Astrocyte of the spinal cord (primary cell): ENCODE measurements around the gene FGD3.

ENCODE experiments used
- DNase-seq: peaks from one replicate; pipeline ENCODE4 v3.0.0; 2011; ENCODE audit warnings: low read depth, low spot score
- H3K4me3 ChIP-seq: 2 replicates; pipeline ENCODE4 v1.5.1; 2011; ENCODE audit warnings: low read depth, mild to moderate bottlenecking, low read length, moderate library complexity
- in situ Hi-C: cut with HindIII; loops from 2 replicates; pipeline ENCODE4 v1.10.0; 2017; ENCODE audit warnings: low sequenced_read_pairs
- TF ChIP-seq, protein P1 (sequence below): IDR thresholded peaks from 2 replicates; pipeline ENCODE4 v1.5.1; 2012; ENCODE audit warnings: low read depth, mild to moderate bottlenecking, low read length, inconsistent platforms

Gene FGD3

DNA sequence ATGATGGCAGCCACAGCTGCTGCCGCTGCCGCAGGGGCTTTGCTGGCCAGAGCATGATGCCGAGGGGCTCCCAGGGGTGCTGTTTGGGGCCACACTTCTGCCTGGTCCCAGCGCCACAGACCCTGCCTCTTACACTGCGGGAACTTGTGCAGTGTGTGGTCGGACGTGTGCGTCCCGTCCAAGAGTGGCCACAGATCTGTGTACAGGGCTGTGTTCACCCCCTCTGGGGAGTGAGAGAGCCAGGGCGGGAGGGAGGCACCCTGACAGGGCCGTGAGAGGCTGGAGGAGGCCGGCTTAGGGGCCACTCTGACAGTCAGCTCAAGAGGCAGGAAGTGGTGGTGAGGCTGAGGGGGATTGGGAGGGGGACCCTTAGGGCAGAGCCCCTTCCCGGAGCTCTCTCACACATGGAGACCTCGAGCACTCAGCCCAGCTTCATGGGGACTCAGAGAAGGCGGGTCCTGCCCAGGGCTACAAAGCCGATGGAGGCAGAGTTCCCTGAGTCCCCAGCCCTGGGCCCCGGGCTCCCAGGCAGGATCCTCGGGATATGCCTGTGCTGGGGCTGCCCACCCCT is 135.6 kb downstream of the FGD3 start:
- in situ Hi-C loops = no loop called here
- H3K4me3 ChIP-seq = no peak overlapping the region
- TF ChIP-seq, protein P1, sequence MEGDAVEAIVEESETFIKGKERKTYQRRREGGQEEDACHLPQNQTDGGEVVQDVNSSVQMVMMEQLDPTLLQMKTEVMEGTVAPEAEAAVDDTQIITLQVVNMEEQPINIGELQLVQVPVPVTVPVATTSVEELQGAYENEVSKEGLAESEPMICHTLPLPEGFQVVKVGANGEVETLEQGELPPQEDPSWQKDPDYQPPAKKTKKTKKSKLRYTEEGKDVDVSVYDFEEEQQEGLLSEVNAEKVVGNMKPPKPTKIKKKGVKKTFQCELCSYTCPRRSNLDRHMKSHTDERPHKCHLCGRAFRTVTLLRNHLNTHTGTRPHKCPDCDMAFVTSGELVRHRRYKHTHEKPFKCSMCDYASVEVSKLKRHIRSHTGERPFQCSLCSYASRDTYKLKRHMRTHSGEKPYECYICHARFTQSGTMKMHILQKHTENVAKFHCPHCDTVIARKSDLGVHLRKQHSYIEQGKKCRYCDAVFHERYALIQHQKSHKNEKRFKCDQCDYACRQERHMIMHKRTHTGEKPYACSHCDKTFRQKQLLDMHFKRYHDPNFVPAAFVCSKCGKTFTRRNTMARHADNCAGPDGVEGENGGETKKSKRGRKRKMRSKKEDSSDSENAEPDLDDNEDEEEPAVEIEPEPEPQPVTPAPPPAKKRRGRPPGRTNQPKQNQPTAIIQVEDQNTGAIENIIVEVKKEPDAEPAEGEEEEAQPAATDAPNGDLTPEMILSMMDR = no peak
- no peak for DNase-seq

DNA sequence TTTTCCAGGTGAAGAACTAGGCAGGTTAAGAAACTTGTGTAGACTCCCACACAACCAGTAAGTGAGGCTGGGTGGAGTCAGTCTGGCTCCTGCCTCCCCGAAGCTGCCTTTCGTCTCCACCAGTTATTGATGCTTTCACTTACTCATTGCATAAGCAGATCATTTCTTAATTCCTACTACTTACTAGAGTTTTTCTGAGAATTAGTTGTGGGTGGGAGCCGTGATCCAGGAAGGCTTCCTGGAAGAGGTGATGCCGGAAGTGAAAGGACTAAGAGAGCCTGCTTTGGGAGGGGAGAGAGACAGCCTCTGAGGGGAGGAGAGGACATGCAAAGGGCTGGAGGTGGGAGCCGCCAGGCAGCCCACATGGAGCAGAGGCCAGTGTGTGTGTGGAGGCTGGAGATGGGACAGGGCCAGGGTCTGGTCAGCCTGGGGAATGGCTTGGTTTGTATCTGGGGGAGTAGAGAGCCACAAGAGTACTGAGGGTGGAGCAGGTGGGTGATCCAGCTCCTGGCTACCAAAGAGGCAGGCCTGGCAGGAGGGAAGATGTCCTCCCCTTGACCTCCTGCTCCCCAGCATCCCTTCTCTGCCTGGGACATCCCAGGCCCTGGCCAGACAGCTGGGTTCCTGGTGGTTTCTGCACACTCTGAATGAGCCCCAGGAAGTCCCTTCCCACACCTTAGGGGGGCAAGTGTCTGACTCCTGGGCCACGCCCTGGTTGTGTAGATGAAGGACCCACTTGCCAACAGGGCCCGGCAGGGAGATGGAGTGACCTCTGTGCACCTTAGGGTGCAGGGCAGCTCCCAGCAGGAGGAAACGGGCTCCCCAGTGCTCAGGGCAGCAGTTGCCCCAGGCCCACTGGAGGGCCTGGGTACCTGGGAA is 136.5 kb downstream of the FGD3 start:
- H3K4me3 ChIP-seq = no peak overlapping the region
- TF ChIP-seq, protein P1 = no peak
- in situ Hi-C loops = no loop called here
- DNase-seq = no peak

DNA sequence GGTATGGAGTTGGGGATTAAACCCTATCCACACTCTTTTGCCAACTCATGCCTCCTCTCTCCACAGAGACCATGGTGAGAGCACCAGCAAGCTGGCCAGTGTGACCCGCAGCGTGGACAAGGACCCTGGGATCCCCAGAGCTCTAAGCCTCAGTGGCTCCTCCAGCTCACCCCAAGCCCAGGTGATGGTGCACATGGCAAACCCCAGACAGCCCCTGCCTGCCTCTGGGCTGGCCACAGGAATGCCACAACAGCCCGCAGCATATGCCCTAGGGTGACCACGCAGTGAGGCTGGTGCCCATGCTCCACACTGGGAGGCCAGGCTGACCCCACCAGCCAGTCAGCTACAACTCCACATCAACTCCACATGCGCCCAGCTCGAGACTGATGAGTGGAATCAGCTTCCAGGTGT is 137.2 kb downstream of the FGD3 start:
- H3K4me3 ChIP-seq = no peak overlapping the region
- in situ Hi-C loops = no loop called here
- TF ChIP-seq, protein P1 = no peak
- DNase-seq = no peak

DNA sequence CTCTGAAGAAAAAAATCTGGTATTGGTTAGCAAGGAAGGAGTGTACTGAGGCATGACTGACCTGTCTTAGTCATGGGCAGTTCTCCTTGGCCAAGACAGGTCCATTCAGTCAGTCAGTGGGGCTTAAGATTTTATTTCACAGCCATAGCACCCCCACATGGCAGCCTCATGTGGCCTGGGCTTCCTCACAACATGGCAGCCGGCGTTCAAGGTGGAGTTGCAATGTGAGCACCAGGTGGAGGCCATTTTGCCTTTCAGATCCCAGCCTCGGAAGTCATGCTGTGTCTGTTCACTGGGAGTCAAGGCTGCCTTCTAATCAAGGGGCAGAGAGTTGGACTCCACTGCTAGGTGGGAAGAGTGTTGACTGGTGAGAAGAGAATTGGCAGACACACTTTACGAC is 138.4 kb downstream of the FGD3 start:
- in situ Hi-C loops = no loop called here
- H3K4me3 ChIP-seq = no peak overlapping the region
- TF ChIP-seq, protein P1 = no peak
- no peak for DNase-seq
